Body of pancreas (tissue), 4 donors: ENCODE results near the gene CD86. TPM values are rescaled to one million over a fixed set of nuclear protein-coding genes. Genes with fewer than 3 reads are reported as not detected.

Experiments
- ATAC-seq: fragments of 150-250 bp; one replicate; pipeline ENCODE4 v1.9.1; 2016
- DNase-seq, 4 donors: peaks; one replicate each; pipeline ENCODE4 v3.0.0-alpha.2; 2019
- H3K27ac ChIP-seq, 4 donors: fragments of 200-600 bp; sonication (generic); 1 replicate in 3 of 4; 2 replicates in 1 of 4; pipeline versions ENCODE4 v1.5.1 to v1.6.1; 2016 to 2019; ENCODE audit warnings: mild to moderate bottlenecking in 1 of 4, mixed read lengths in 1 of 4, moderate library complexity in 1 of 4
- H3K27me3 ChIP-seq, 2 donors: fragments of 200-600 bp; sonication (generic); one replicate each; pipeline ENCODE4 v1.6.0; 2016; ENCODE audit warnings: mild to moderate bottlenecking in 1 of 2
- H3K36me3 ChIP-seq, 2 donors: fragments of 200-600 bp; sonication (generic); replicated peaks in 1 of 2; 2 replicates each; pipeline ENCODE4 v1.5.1; 2016; ENCODE audit warnings: low read depth in 2 of 2; ENCODE audit not compliant: insufficient read depth in 1 of 2
- H3K4me1 ChIP-seq: fragments of 200-600 bp; sonication (generic); one replicate; pipeline ENCODE4 v1.6.0; 2016
- H3K4me3 ChIP-seq, 2 donors: fragments of 200-600 bp; sonication (generic); 1 replicate in 1 of 2; 2 replicates in 1 of 2; pipeline ENCODE4 v1.5.1; 2016 to 2019
- H3K9me3 ChIP-seq, 3 donors: fragments of 200-600 bp; sonication (generic); 1 replicate in 2 of 3; 2 replicates in 1 of 3; pipeline ENCODE4 v1.5.1; 2016
- POLR2A ChIP-seq, 3 donors: fragments of 450-650 bp; IDR thresholded peaks; one replicate each; pipeline ENCODE4 v1.6.1; 2016; ENCODE audit warnings: antibody characterized with exemption in 3 of 3, mild to moderate bottlenecking in 2 of 3
- WGBS, 2 donors: methylation state at CpG; one replicate each; pipeline ENCODE4 v1.1.5; 2017; 5-methylcytosine and 5-hydroxymethylcytosine counted together
- intact Hi-C: fragments of 100-400 bp; cut with DNase I; formaldehyde crosslinking; loops from one replicate; pipeline ENCODE4 v1.15.1; 2023
- total RNA-seq, 2 donors: library from RNA; depleted of rRNA; stranded (reverse); fragments of >200 nt; gene quantifications; one replicate each; pipeline ENCODE4 v1.1.0, GENCODE V29; 2016
- TF ChIP-seq, protein P1 (sequence below), 7 experiments: fragments of 450-650 bp in 4 of 7; fragments of 200-600 bp in 3 of 7; sonication (generic) in 3 of 7; IDR thresholded peaks; one replicate each; pipeline ENCODE4 v1.5.1; 2016 to 2019; ENCODE audit warnings: antibody characterized with exemption in 7 of 7

CD86 gene
- total RNA-seq, 2 donors from 2014 or later, result 2.9 to 7.6 TPM

- ATAC-seq (no peak), DNase-seq (no peak)
- H3K4me3 ChIP-seq, result no peak overlapping the region
- TF ChIP-seq, protein P1, sequence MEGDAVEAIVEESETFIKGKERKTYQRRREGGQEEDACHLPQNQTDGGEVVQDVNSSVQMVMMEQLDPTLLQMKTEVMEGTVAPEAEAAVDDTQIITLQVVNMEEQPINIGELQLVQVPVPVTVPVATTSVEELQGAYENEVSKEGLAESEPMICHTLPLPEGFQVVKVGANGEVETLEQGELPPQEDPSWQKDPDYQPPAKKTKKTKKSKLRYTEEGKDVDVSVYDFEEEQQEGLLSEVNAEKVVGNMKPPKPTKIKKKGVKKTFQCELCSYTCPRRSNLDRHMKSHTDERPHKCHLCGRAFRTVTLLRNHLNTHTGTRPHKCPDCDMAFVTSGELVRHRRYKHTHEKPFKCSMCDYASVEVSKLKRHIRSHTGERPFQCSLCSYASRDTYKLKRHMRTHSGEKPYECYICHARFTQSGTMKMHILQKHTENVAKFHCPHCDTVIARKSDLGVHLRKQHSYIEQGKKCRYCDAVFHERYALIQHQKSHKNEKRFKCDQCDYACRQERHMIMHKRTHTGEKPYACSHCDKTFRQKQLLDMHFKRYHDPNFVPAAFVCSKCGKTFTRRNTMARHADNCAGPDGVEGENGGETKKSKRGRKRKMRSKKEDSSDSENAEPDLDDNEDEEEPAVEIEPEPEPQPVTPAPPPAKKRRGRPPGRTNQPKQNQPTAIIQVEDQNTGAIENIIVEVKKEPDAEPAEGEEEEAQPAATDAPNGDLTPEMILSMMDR (IDR thresholded peaks at IDR 0.05), result no peak
- no peak for TF ChIP-seq POLR2A (IDR thresholded peaks at IDR 0.05)
- 84 to 94% methylated on average over 3 of the region's 3 CpGs for WGBS, 2 donors
- H3K4me1 ChIP-seq, result no peaks in the 10 kb centered on the region
- H3K36me3 ChIP-seq, result no peaks in the 10 kb centered on the region
- no peaks in the 10 kb centered on the region for H3K27me3 ChIP-seq
- no peaks in the 10 kb centered on the region for H3K9me3 ChIP-seq
- intact Hi-C loops, result no loop called here
- no peak overlapping the region for H3K27ac ChIP-seq
Observed at GRCh38 chr3:122052968-122053367, 2.2 kb upstream of the CD86 start.

- no peak overlapping the region for H3K27ac ChIP-seq
- WGBS, 2 donors, result 90 to 93% methylated on average over 2 of the region's 2 CpGs
- no peak for ATAC-seq
- no peak overlapping the region for H3K4me3 ChIP-seq
- H3K4me1 ChIP-seq, result no peaks in the 10 kb centered on the region
- TF ChIP-seq POLR2A (IDR thresholded peaks at IDR 0.05), result no peak
- TF ChIP-seq, protein P1 (IDR thresholded peaks at IDR 0.05), result no peak
- no peaks in the 10 kb centered on the region for H3K36me3 ChIP-seq
- DNase-seq, result no peak
- H3K9me3 ChIP-seq, result no peaks in the 10 kb centered on the region
- H3K27me3 ChIP-seq, result no peaks in the 10 kb centered on the region
- intact Hi-C loops, result no loop called here
Observed at GRCh38 chr3:122057671-122058070, 2.5 kb downstream of the CD86 start.

GRCh38 chr3:122058294-122058693 lies 3.1 kb downstream of the CD86 start:
- Histone ChIP-seq H3K36me3 (no peaks in the 10 kb centered on the region), H3K4me3 (no peak overlapping the region), H3K9me3 (no peaks in the 10 kb centered on the region), H3K27ac (no peak overlapping the region), H3K27me3 (no peaks in the 10 kb centered on the region), H3K4me1 (no peaks in the 10 kb centered on the region)
- ATAC-seq (no peak), DNase-seq (no peak)
- no peak for TF ChIP-seq POLR2A (IDR thresholded peaks at IDR 0.05)
- TF ChIP-seq, protein P1 (IDR thresholded peaks at IDR 0.05), result no peak
- intact Hi-C loops, result no loop called here
- WGBS, 2 donors, result 65 to 79% methylated on average over 1 of the region's 1 CpG

DNA sequence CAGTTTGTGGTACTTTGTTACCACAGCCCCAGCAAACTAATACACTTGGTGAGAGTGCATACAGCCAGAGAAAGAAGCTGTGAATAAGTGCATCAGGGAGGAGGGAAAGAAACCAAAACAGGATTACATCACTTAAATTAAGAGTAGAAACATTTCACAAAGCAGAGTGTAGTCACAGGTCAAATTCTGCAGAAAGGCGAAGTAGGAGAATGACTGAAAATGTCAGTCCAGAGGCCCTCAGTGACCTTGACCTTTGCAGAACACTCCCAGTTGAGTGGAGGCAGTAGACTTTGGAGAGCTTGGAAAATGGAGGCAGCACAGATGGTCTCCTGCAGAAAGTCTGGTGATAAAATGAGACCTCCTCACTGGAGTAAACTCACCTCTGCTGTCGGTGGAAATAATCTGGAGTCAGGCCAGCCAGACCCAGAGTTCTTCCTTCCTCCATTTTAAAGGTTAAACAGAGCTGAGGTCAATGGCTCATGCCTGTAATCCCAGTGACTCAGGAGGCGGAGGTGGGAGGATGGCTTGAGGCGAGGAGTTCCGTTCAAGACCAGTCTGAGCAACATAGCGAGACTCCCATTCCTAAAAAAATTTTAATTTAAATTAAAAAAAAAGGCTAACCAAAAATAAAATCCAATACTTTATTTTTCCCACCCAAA lies 5.0 kb downstream of the CD86 start:
- ATAC-seq (no peak), DNase-seq (no peak)
- TF ChIP-seq, protein P1 (IDR thresholded peaks at IDR 0.05), result no peak
- TF ChIP-seq POLR2A (IDR thresholded peaks at IDR 0.05), result no peak
- intact Hi-C loops, result no loop called here
- Histone ChIP-seq H3K27me3 (no peaks in the 10 kb centered on the region), H3K36me3 (no peaks in the 10 kb centered on the region), H3K4me3 (no peak overlapping the region), H3K9me3 (no peaks in the 10 kb centered on the region), H3K4me1 (no peaks in the 10 kb centered on the region), H3K27ac (no peak overlapping the region)
- 76 to 89% methylated on average over 6 of the region's 6 CpGs for WGBS, 2 donors

DNA sequence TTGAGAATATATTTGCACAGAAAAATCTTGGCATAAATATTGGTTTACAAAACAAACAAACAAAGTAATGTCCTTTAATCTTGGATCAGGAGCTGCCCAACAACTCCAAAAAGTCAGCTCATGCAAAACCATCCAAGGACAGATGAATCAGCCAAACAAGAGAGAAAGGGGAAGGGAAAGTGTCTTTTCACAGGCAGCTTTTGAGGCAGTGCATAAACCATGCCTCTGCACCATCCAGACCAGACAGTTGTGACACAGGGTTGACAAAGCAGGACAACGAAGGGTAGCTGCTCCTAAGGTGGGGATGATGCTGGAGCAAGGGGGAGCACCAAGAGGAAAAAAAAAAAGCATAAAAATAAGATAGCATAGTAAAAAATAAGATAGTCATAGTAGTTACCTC lies 8.7 kb downstream of the CD86 start:
- intact Hi-C loops, result no loop called here
- H3K4me3 ChIP-seq, result no peak overlapping the region
- TF ChIP-seq, protein P1 (IDR thresholded peaks at IDR 0.05), result no peak
- no peak for TF ChIP-seq POLR2A (IDR thresholded peaks at IDR 0.05)
- H3K4me1 ChIP-seq, result no peaks in the 10 kb centered on the region
- H3K27ac ChIP-seq, result peak overlapping the region in 1 of 4 donors; percentile 16
- DNase-seq (peak in 1 of 4 donors; percentile 29), ATAC-seq (no peak)
- H3K36me3 ChIP-seq, result no peaks in the 10 kb centered on the region
- H3K9me3 ChIP-seq, result no peaks in the 10 kb centered on the region
- no peaks in the 10 kb centered on the region for H3K27me3 ChIP-seq
- WGBS, 2 donors, result 58 to 81% methylated on average over 1 of the region's 1 CpG
